GM19452 (cell line): ENCODE measurements around the gene ELSPBP1.
"Not testable (repeated sequence)": the region's sequence is repeated elsewhere in the genome, so short reads cannot be mapped to it uniquely, and the experiment has no call there.

Experiments
- ATAC-seq: cut with Tn5 transposase; IDR thresholded peaks from one replicate; pipeline ENCODE4 v1.9.1; 2021; ENCODE audit not compliant: unreplicated experiment

The ELSPBP1 gene

DNA sequence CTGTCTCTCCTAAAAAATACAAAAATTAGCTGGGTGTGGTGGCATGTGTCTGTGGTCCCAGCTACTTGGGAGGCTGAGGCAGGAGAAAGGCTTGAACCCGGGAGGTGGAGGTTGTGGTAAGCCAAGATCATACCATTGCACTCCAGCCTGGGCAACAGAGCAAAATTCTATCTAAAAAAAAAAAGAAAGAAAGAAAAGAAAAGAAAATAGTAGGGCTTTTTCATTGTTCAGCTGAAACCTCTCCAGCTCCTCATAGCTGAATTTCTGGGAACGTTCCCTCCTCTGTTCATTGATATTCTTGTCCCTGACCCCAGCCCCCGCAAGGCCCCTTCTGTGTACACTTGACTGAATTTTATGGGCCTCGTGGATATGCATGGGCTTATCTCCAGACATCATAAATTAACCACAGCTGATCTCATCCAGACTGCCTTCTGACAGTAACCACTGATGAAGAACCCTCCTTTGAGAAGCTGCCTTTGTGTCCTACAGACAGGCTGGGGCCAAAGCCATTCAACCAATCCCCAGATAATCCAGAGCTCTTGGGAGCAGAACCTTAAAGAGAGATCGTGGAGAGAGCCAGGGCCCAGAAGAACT, at the start of gene ELSPBP1:
Gene ELSPBP1 (plus strand): TSS at position 424 of the 594 bp plus-strand sequence. CDS start 14,036 bp downstream, outside the sequence.
- no peak for ATAC-seq

DNA sequence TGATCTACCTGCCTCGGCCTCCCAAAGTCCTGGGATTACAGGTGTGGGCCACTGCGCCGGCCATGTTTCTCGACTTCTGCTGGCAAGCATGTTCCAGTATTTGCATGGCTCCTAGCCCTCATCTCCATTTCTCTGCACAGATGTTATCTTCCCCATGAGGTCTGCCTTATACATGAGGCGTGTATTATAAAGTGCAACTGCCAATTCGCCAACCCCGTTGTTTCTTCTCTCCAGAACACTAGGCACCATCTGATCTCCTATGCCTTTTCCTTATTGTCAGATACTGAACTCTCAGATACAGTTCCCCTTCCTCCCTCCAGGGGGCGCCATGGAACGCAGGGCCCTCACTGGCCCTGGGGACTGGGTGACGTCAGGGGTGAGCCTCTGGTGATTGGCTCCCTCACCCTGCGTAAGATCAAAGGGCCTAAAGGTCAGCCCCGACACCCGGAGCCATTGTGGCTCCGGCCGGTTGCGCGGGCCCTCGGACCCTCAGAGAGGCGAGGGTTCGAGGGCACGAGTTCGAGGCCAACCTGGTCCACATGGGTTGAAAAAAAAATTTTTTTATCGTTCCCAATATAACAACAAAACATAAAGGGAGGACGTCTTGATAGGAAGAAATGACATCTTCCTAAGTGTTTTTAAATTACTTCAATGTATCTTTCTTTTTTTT, 44.4 kb upstream of the ELSPBP1 start:
- not testable (repeated sequence) for ATAC-seq

DNA sequence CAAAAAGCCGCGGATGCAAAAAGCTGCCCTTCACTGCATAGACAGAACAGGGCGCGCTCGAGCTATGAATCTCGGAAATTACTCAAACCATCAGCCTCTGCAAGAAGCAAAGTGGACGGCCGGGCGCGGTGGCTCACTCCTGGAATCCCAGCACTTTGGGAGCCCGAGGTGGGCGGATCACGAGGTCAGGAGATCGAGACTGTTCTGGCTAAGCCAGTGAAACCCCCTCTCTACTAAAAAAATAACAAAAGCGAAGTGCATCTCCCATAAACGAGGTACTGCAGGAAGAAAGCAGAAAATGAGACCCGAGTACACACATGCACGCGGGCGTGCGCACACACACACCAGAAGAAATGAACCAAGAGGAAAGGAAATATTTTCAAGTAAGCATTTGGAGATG, 42.3 kb upstream of the ELSPBP1 start:
- not testable (repeated sequence) for ATAC-seq

DNA sequence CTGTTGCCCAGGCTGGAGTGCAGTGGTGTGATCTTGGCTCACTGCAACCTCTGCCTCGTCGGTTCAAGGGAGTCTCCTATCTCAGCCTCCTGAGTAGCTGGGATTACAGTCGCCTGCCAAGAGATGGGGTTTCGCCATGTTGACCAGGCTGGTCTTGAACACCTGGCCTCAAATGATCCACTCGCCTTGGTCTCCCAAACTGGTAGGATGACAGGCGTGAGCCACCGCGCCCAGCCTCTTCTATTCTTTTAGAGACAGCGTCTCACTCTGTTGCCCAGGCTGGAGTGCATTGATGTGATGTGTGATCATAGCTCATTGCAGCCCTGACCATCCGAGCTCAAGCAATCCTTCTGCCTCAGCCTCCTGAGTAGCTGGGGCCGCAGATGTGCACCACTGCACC, 38.5 kb upstream of the ELSPBP1 start:
- ATAC-seq = not testable (repeated sequence)

DNA sequence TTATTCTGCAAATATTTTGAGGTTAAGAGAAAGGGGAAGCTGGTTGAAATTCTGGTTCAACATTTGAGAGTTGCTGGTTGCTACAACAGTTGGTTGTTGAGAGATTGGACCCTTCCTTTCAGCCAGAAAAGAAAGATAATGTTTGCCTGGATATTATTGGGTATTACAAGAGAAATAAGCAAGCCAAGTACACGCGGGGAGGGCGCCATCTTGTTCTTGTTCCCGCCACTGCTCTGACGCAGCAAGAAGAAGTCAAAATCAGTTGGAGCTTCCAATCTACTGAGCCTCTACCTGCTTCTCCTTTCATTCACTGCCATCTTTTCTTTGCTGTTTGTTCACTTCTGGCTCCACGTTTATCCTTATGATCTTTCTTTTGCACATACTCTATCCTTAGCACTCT, 20.9 kb upstream of the ELSPBP1 start:
- ATAC-seq = no peak

DNA sequence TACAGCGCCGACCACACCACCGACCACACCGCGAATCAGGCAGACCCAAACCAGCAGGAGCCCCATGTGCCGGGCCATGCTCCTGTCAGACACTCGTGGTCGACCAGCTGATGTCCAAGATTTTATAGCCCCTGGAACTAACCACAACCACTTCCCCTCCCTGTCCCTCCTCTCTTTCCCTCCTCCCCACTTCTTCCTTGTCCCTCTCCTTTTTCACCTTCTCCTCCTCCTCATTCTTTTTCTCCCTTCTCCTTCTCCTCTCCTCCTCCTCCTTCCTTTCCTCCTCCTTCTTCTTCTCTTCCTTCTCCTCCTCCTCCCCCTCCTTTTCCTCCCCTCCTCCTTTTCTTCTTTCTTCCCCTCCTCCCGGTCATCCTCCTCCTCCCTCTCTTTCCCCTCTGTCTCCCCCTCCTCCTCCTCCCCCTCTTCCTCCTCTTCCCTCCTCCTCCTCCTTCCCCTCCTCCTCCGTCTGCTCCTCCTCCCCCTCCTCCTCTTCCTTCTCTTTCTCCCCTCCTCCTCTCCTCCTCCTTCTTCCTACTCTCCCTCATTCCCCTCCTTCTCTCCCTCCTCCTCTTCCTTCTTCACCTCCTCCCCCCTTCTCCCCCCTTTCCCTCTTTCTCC, 3.1 kb upstream of the ELSPBP1 start:
- ATAC-seq = no peak

DNA sequence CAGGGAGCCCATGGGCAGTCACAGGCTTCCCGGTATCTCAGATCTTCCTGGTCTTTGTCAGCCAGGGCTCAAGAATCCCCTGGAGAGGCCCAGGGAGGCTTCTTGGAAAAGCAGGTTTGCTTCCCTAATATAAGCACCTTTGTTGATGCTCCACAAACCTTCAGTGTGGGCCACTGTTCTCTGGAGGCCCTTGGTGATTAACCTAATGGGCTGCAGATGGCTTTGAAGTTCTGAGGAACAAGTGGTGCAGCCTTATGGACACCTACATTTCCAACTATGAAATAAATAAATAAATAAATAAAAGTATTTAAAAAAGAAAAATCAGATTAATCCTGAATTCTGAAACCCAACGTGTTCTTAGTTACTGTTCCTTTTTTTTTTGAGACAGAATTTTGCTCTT, 2.4 kb upstream of the ELSPBP1 start, which contains the start of gene BSPH1:
Gene BSPH1 (minus strand): TSS at position 101 of the 400 bp plus-strand sequence. CDS start 89 bp downstream, at position 12.
- no peak for ATAC-seq

DNA sequence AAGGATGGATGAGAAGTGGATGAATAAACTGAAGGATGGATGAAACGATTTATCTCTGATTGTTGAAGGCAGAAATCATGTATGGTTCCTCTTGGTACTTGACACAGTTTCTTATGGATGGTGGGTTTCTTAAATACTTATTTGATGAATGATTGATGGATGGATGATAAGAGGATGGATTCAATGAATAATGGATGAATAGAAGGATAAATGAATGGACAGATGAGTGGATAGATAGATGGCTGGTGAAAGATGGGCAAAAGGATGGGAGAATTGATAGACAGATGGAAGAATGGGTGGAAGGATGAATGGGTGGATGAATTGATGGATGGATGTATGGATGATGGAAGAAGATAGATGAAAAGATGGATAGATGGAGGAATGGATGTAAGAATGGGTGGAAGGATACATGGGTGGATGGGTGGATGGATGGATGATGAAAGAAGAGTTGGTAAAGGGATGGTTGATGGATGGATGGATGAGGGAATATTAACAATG, 1.8 kb downstream of the ELSPBP1 start:
- ATAC-seq = no peak

DNA sequence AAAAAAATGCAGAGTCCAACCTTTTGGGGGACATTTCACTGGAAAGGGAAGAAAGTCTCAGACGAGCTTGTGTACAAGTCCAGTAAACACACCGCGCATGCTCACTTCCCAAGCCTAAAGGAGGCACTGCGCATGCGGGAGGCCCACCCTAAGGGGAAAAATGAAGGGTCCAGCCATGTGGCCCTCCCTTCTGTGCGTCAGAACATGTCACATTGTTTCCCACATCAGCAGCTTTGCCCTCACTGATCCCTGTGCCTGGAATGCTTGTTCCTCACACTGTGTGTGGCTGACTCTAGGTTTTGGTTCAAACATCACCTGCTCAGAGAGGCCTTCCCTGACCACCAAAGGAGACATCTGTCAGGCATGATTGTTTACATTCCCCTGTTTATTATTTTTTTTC, 4.4 kb downstream of the ELSPBP1 start:
- no peak for ATAC-seq

DNA sequence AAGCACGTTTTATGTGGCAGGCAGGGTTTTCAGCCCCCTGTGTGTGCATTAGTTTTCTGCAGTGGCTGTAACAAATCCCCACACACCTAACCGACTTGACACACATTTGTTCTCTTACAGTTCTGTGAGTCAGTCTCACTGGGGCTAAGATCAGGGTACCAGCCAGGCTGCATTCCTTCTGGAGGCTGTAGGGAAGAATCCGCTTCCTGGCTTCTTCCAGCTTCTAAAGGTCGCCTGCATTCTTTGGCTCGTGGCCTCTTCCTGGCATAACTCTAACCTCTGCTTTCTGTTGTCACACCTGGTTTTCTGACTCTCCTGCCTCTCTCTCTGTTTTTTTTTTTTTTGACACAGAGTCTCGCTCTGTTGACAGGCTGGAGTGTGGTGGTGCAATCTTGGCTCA, 6.4 kb downstream of the ELSPBP1 start:
- no peak for ATAC-seq

DNA sequence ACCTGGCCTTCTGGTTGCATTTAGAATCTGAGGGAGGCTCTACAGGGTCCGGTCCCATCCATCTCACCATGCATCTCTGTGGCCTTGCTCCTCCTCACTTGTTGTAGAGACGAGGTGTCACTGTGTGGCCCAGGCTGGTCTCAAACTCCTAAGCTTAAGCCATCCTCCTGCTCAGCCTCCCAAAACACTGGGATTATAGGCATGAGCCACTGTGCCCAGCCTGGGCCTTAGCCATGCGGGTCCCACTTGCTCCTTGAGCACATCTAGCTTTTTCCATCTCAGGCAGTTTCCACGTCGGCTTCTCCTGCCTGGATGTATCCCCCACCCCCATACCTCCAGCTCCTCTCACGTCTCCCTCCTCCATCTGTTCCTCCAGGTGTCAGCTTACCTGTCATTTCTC, 9.8 kb downstream of the ELSPBP1 start:
- no peak for ATAC-seq

DNA sequence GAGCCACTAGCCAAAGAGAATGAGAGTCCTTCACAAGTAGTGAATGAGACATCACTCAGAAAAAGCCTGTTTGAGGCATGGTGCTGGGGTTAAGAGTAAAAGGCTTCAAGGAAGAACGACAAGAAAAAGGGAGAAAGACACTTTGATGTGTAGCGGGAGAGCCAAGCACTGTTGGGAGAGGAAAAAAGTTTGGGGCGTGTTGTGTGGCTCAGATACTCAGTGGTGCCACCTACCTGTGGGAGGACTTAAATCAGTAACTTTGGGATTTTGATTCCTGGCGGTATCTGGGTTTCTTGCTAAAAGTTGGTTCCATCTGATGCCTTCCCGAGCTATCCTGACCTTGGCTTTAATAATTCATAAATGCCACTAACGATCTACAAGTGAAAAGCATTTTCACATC, 12.3 kb downstream of the ELSPBP1 start:
- no peak for ATAC-seq

DNA sequence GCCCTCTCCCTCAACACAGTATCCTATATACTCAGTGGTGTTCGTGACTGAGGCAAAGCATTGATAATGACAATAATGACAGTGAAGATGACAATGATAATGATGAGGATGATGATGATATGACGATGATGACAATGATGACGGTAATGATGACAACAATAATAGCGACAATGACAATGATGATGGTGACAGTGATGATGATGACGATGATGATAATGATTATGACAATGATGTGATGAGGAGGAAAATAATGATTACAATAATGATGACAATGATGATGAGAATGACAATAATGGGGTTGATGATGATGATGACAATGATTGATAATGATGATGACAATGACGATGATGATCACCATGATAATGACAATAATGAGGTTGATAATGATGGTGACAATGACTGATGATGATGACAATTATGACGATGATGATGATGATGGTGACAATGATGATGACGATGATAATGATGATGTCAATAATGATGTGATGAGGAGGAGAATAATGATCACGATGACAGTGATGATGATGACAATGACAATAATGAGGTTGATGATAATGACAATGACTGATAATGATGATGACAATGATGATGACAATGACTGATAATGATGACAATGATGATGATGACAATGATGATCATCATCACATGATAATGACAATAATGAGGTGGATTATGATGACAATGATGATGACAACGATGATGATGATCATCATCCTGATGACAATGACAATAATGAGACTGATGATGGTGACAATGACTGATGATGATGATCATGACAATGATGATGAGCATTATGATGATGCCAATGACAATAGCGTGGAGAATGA, 16.7 kb downstream of the ELSPBP1 start:
- ATAC-seq = no peak

DNA sequence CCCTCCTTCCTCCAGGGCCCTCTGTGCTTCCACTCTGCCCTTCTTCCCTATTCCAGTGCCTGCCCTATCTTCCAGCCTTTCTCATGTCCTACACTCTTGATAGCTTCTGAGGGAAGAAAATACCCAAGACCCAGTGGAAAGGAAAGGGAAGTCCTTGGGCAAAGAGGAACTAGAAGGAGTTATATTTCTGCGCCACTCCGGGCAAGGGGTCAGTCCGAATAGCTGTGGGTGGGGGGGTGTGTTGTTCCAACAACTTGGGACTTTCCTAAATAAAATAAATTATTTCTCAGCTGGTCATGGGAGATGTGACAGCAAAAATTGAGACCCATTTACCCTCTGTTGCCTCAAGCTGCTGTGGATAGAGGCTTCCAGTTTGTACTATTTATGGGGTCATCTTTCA, 26.3 kb downstream of the ELSPBP1 start:
- no peak for ATAC-seq

DNA sequence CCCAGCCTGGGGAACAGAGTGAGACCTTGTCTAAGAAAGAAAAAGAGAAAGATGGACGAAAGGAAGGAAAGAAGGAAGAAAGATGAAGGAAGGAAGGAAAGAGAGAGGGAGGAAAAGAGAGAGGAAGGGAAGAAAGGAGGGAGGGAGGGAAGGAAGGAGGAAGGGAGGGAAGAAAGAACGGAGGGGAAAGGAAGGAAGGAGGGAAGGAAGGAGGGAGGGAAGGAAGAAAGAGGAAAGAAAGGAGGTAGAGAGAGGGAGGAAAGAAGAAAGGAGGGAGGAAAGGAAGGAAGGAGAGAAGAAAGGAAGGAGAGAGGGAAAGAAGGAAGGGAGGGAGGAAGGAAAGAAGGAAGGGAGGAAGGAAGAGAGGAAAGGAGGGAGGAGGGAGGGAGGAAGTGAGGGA, 28.6 kb downstream of the ELSPBP1 start:
- no peak for ATAC-seq

DNA sequence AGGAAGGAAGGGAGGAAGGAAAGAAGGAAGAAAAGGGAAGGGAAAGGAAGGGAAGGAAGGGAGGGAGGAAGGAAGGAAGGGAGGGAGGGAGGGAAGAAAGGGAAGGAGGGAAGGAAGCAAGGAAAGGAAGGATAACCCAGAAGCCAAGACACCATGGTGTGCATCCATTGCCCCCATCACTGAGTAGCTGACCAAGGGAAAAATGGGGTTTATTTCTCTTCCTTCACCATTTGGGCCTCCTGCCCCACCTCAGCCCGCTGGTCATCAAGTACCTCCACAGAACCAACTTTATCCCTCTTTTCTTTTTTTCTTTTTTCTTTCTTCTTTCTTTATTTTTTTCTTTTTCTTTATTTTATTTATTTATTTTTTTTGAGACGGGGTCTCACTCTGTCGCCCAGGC, 29.1 kb downstream of the ELSPBP1 start:
- ATAC-seq = no peak

DNA sequence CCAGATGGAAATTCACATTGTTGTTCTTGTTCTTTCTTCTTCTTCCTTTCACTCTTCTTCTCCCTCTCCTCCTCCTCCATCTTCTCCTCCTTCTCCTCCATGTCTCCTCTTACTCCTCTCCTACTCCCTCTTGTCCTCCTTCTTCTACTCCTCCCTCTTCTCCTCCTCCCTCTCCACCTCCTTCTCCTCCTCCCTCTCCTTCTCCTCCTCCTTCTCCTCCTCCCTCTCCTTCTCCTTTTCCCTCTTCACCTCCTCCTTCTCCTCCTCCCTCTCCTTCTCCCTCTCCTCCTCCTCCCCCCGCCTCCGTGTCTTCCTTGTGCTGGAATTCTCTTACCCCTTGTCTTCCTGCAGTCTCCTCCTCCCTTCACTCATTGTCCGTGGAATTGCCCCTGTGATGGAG, 31.0 kb downstream of the ELSPBP1 start:
- ATAC-seq = no peak

DNA sequence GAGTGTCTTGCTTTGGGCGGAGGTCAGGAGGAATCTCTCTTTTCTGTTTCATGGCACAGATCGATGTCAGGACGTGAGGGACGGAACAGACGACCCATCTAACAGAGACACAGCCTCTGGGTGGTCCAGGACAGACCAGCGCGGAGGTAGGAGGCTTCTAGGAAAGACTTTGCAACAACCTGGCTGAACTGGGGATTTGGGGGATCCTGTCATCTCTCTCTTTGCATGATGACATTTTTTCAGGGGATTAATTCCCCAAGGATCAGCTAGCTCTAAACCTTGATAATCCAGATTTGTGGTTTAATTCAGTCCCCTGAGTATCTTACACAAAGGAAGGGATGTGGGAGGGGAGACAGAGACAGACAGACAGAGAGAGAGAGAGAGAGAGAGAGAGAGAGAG, 35.0 kb downstream of the ELSPBP1 start:
- no peak for ATAC-seq

DNA sequence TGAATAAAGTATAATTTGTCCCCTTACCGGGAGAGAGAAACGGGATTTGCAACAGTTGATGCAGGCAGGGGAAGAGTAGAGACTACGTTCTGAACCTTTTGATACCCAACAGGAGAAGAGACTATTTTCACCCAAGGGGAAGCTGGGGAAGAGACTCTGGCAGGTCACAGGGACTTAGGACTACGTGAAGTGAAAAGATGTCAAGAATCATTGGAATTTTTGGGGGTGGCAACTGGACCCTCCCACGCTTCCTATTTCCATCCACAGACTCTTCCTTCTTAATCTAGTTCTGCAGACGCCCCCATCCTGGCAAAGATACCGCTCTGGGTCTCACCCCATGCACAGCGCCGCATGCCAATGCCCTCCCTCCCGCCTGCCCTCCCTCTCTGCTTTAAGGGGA, 35.6 kb downstream of the ELSPBP1 start:
- ATAC-seq = no peak

DNA sequence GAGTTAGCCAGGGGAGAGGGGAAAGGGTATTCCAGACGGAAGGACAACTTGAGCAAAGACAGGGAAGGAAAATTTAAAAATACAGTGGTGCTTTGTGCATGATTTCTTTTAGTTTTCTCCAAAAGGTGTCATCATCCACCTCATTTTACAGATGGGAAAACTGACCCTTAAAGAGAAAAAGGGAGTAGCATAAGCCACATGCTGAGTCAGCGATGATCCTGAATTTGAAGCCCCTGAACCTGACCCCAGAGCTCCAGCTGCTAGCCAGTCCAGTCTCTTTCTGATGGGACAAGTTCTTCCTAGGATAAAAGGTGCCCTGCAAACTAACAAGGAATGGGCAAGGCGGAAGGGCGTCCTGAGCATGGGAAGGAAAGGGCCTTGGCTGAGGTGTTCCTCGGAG, 39.2 kb downstream of the ELSPBP1 start:
- no peak for ATAC-seq

DNA sequence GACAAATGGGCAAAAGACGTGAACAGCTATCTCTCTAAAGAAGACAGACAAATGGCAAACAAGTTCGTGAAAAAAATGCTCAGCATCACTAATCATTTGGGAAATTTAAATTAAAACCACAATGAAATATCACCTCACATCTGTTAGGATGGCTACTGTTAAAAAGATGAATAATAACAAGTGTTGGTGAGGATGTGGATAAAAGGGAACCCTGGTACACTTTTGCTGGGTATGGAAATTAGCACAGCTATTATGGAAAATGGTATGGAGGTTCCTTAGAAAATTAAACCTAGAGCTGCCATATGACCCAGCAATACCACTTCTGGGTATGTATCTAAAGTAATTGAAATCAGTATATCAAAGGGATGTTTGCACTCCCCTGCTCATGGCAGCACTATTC, 42.3 kb downstream of the ELSPBP1 start:
- no peak for ATAC-seq
